ENCODE results near the gene RPTOR.

Gene RPTOR

GRCh38 chr17:80839970-80840369 lies 295.3 kb downstream of the RPTOR start:
- no peak overlapping the region for H3K4me3 ChIP-seq (ENCODE audit: insufficient read depth, low read depth, low read length, poor library complexity, severe bottlenecking)
- H3K4me1 ChIP-seq (ENCODE audit: control insufficient read depth, insufficient read depth, low read length, poor library complexity, severe bottlenecking): no peaks in the 10 kb centered on the region
- no peak for DNase-seq
- H3K9me3 ChIP-seq (ENCODE audit: control insufficient read depth, low read length): no peaks in the 10 kb centered on the region
- H3K27me3 ChIP-seq (replicated peaks; ENCODE audit: control insufficient read depth, insufficient read depth, low read length, poor library complexity, severe bottlenecking): no peaks in the 10 kb centered on the region
- H3K36me3 ChIP-seq (ENCODE audit: control insufficient read depth, insufficient read depth, low read length): peaks cover 7% of the 10 kb centered on the region
- H3K27ac ChIP-seq (ENCODE audit: insufficient read depth, low read length, poor library complexity, severe bottlenecking): no peak overlapping the region

- no peak overlapping the region for H3K27ac ChIP-seq (ENCODE audit: insufficient read depth, low read length, poor library complexity, severe bottlenecking)
Observed at GRCh38 chr17:80842456-80843013, 297.9 kb downstream of the RPTOR start.

GRCh38 chr17:80843741-80844156 lies 299.1 kb downstream of the RPTOR start:
- H3K27me3 ChIP-seq (replicated peaks; ENCODE audit: control insufficient read depth, insufficient read depth, low read length, poor library complexity, severe bottlenecking): no peaks in the 10 kb centered on the region
- no peaks in the 10 kb centered on the region for H3K36me3 ChIP-seq (ENCODE audit: control insufficient read depth, insufficient read depth, low read length)
- H3K4me3 ChIP-seq (ENCODE audit: insufficient read depth, low read depth, low read length, poor library complexity, severe bottlenecking): no peak overlapping the region
- H3K4me1 ChIP-seq (ENCODE audit: control insufficient read depth, insufficient read depth, low read length, poor library complexity, severe bottlenecking): peaks cover 28% of the 10 kb centered on the region
- DNase-seq: no peak
- no peak overlapping the region for H3K27ac ChIP-seq (ENCODE audit: insufficient read depth, low read length, poor library complexity, severe bottlenecking)
- no peaks in the 10 kb centered on the region for H3K9me3 ChIP-seq (ENCODE audit: control insufficient read depth, low read length)

More at GRCh38 chr17:80842456-80843013, 297.9 kb downstream of the RPTOR start:
- no peak overlapping the region for H3K4me3 ChIP-seq (ENCODE audit: insufficient read depth, low read depth, low read length, poor library complexity, severe bottlenecking)
- no peaks in the 10 kb centered on the region for H3K9me3 ChIP-seq (ENCODE audit: control insufficient read depth, low read length)
- peaks cover 5% of the 10 kb centered on the region for H3K36me3 ChIP-seq (ENCODE audit: control insufficient read depth, insufficient read depth, low read length)
- peaks cover 16% of the 10 kb centered on the region for H3K4me1 ChIP-seq (ENCODE audit: control insufficient read depth, insufficient read depth, low read length, poor library complexity, severe bottlenecking)
- DNase-seq: no peak
- H3K27me3 ChIP-seq (replicated peaks; ENCODE audit: control insufficient read depth, insufficient read depth, low read length, poor library complexity, severe bottlenecking): no peaks in the 10 kb centered on the region

GRCh38 chr17:80844418-80844990 lies 299.9 kb downstream of the RPTOR start:
- H3K27ac ChIP-seq (ENCODE audit: insufficient read depth, low read length, poor library complexity, severe bottlenecking): no peak overlapping the region
- H3K4me3 ChIP-seq (ENCODE audit: insufficient read depth, low read depth, low read length, poor library complexity, severe bottlenecking): no peak overlapping the region
- no peak for DNase-seq
- no peaks in the 10 kb centered on the region for H3K9me3 ChIP-seq (ENCODE audit: control insufficient read depth, low read length)
- H3K36me3 ChIP-seq (ENCODE audit: control insufficient read depth, insufficient read depth, low read length): no peaks in the 10 kb centered on the region
- peaks cover 33% of the 10 kb centered on the region for H3K4me1 ChIP-seq (ENCODE audit: control insufficient read depth, insufficient read depth, low read length, poor library complexity, severe bottlenecking)
- no peaks in the 10 kb centered on the region for H3K27me3 ChIP-seq (replicated peaks; ENCODE audit: control insufficient read depth, insufficient read depth, low read length, poor library complexity, severe bottlenecking)

DNA sequence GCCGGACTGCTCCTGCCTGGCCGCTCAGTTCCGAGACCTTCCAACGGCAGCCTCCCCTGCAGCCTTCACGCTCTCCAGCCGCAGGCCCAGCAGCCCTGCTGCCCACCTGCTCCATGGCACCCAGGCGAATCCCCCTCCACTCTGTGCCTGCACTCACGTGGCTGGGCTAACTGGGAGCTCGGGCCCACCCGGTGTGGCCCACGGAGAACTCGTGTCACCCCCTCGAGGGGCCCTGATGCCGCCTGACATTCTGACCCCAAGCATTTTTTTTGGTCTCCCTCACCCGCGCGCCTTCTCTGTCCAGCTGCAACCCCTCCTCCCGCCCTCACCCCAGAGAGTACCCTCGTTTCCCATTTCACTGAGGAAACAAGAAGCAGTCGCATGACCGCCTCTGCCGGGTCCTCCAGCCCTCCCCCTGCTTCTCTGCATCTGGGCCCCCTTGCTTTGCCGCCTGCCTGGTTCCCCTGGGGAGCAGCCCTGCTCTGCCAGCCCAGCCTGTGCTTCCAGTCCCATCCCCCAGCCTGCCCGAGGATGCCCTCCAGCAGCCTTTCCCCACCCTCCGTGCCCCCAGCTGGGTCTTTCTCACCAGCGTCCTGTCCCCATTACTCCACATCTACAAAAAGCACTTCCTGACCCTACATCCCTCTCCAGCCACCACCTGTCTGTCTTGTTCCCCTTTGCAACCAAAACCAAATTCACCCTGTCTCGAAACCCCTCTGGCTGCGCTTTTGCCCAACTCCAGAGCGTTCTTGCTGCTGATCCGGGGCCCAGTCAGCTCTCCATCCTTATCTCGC lies 300.6 kb downstream of the RPTOR start:
- Histone ChIP-seq H3K36me3 (ENCODE audit: control insufficient read depth, insufficient read depth, low read length) (no peaks in the 10 kb centered on the region), H3K27ac (ENCODE audit: insufficient read depth, low read length, poor library complexity, severe bottlenecking) (no peak overlapping the region), H3K4me1 (ENCODE audit: control insufficient read depth, insufficient read depth, low read length, poor library complexity, severe bottlenecking) (peaks cover 33% of the 10 kb centered on the region), H3K27me3 (replicated peaks; ENCODE audit: control insufficient read depth, insufficient read depth, low read length, poor library complexity, severe bottlenecking) (no peaks in the 10 kb centered on the region), H3K9me3 (ENCODE audit: control insufficient read depth, low read length) (no peaks in the 10 kb centered on the region), H3K4me3 (ENCODE audit: insufficient read depth, low read depth, low read length, poor library complexity, severe bottlenecking) (no peak overlapping the region)
- no peak for DNase-seq

DNA sequence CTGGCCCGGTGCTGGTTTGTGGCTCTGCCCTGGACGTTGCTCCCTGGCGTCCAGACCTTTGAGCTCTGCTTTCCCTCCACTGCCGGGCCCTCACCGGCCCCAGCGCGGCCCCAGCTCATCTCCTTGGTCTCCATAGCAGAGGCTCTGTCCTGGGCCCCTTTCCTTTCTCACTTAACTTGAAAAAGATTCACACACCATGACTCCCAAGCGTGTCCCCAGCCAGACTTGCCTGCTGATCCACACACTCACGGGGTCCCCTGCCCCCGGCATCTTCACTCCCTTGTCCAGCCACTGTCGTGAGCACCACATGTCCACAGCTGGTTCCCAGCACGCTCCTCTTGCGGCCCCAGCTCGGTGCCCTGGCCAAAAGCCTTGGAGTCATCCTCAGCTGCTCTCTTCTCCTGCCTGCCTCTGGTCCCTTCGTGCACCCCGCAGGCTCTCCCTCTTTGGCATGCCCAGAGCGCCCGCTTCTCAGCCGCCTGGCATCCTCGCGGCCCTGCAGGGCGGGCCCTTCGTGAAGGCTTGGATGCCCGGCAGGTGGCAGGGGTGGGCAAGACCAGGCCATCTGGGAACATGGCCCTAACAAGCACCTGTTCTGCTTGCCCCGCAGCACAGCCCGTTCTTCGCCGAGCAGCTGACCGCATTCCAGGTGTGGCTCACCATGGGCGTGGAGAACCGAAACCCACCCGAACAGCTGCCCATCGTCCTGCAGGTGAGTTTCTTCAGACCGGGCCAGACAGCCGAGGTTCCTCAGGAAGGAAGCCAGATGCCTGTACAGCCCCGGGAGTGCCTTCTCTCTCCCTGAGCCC lies 301.4 kb downstream of the RPTOR start:
- no peaks in the 10 kb centered on the region for H3K27me3 ChIP-seq (replicated peaks; ENCODE audit: control insufficient read depth, insufficient read depth, low read length, poor library complexity, severe bottlenecking)
- no peak for DNase-seq
- H3K4me1 ChIP-seq (ENCODE audit: control insufficient read depth, insufficient read depth, low read length, poor library complexity, severe bottlenecking): peaks cover 33% of the 10 kb centered on the region
- H3K4me3 ChIP-seq (ENCODE audit: insufficient read depth, low read depth, low read length, poor library complexity, severe bottlenecking): no peak overlapping the region
- H3K27ac ChIP-seq (ENCODE audit: insufficient read depth, low read length, poor library complexity, severe bottlenecking): no peak overlapping the region
- H3K36me3 ChIP-seq (ENCODE audit: control insufficient read depth, insufficient read depth, low read length): no peaks in the 10 kb centered on the region
- no peaks in the 10 kb centered on the region for H3K9me3 ChIP-seq (ENCODE audit: control insufficient read depth, low read length)

DNA sequence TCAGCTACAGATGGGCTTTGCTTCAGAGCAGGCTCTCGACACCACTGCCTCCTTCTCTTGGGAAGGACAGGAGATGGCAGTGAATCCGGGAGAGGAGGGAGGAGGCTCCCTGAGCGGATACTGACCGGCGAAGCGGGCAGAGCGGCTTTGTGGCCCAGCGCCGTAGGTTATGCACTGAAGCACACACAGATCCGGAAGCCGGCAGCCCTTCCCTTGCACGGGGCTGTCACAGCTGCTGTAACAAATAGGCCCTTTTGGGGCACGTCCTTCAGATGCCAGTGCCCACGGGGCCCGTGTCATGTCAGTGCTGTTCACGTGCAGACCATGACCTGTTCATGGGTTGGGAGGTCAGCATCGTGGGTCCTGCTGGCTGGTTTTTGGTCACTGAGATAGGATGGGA lies 302.3 kb downstream of the RPTOR start:
- Histone ChIP-seq H3K27me3 (replicated peaks; ENCODE audit: control insufficient read depth, insufficient read depth, low read length, poor library complexity, severe bottlenecking) (no peaks in the 10 kb centered on the region), H3K36me3 (ENCODE audit: control insufficient read depth, insufficient read depth, low read length) (no peaks in the 10 kb centered on the region), H3K4me1 (ENCODE audit: control insufficient read depth, insufficient read depth, low read length, poor library complexity, severe bottlenecking) (peaks cover 33% of the 10 kb centered on the region), H3K27ac (ENCODE audit: insufficient read depth, low read length, poor library complexity, severe bottlenecking) (no peak overlapping the region), H3K4me3 (ENCODE audit: insufficient read depth, low read depth, low read length, poor library complexity, severe bottlenecking) (no peak overlapping the region), H3K9me3 (ENCODE audit: control insufficient read depth, low read length) (no peaks in the 10 kb centered on the region)
- no peak for DNase-seq

DNA sequence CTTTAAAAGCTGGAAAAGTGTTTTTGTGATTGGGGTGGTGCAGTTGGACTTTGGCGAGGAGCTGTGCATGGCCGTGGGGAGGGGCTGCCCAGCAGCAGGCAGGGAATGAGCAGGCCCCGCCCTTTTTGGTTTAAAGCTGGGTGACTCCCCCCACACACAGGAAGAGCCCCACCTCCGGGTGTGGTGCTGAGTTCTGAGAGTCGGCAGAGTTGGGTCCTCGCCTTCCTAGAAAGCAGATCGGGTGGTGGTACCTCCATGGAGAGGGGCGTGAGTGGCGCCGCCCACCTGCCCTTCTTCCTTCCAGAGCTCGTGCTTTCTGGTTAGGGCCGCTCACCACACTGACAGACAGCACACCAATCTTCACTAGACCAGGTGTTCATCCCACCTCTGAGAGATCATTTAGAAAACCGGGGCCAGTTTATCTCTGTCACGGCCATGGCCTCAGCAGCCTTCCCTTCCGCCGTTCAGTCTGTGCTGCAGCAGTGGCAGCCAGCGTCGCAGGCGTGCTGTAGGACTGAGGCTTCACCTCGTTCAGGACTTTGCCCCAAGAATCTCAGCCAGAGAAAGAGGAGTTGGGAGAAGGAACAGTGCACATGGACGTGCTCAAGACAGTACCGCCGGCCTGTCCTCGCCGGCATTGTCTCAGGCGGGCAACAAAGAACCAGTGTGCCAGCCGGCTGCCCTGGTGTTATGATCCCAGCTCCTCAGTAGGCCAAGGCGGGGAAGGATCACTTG lies 303.0 kb downstream of the RPTOR start:
- Histone ChIP-seq H3K36me3 (ENCODE audit: control insufficient read depth, insufficient read depth, low read length) (no peaks in the 10 kb centered on the region), H3K4me1 (ENCODE audit: control insufficient read depth, insufficient read depth, low read length, poor library complexity, severe bottlenecking) (peaks cover 33% of the 10 kb centered on the region), H3K27ac (ENCODE audit: insufficient read depth, low read length, poor library complexity, severe bottlenecking) (peak overlapping the region; percentile 60), H3K9me3 (ENCODE audit: control insufficient read depth, low read length) (no peaks in the 10 kb centered on the region), H3K4me3 (ENCODE audit: insufficient read depth, low read depth, low read length, poor library complexity, severe bottlenecking) (peak overlapping the region; percentile 14), H3K27me3 (replicated peaks; ENCODE audit: control insufficient read depth, insufficient read depth, low read length, poor library complexity, severe bottlenecking) (no peaks in the 10 kb centered on the region)
- peak in 2 of 3 donors; percentile 15 to 16 for DNase-seq

- Histone ChIP-seq H3K4me1 (ENCODE audit: control insufficient read depth, insufficient read depth, low read length, poor library complexity, severe bottlenecking) (peaks cover 33% of the 10 kb centered on the region), H3K27ac (ENCODE audit: insufficient read depth, low read length, poor library complexity, severe bottlenecking) (peak overlapping the region; percentile 60), H3K27me3 (replicated peaks; ENCODE audit: control insufficient read depth, insufficient read depth, low read length, poor library complexity, severe bottlenecking) (no peaks in the 10 kb centered on the region), H3K9me3 (ENCODE audit: control insufficient read depth, low read length) (no peaks in the 10 kb centered on the region), H3K36me3 (ENCODE audit: control insufficient read depth, insufficient read depth, low read length) (no peaks in the 10 kb centered on the region), H3K4me3 (ENCODE audit: insufficient read depth, low read depth, low read length, poor library complexity, severe bottlenecking) (no peak overlapping the region)
- no peak for DNase-seq
Observed at GRCh38 chr17:80848449-80849102, 303.9 kb downstream of the RPTOR start.

Data from effector memory CD4-positive, alpha-beta T cell (primary cell).